K562 (cell line): ENCODE measurements around the gene MMP20. TPM values are rescaled to one million over a fixed set of nuclear protein-coding genes. Genes with fewer than 3 reads are reported as not detected.

Source experiments
- ARID1B ChIP-seq: fragments of 450-650 bp; IDR thresholded peaks from 2 replicates; pipeline ENCODE4 v1.6.1; 2016; ENCODE audit warnings: antibody characterized with exemption, mild to moderate bottlenecking, inconsistent platforms
- ATF1 ChIP-seq, 2 experiments: fragments of 450-650 bp in 1 of 2; IDR thresholded peaks; 2 replicates each; pipeline ENCODE4 v1.6.1; 2016; ENCODE audit warnings: missing compliant biosample characterization in 1 of 2, missing genetic modification characterization in 1 of 2
- BCL6 ChIP-seq: fragments of 250-450 bp; sonication (Bioruptor Pico); IDR thresholded peaks from 2 replicates; pipeline ENCODE4 v1.4.0; 2020
- C11orf30 ChIP-seq: fragments of 450-650 bp; IDR thresholded peaks from 2 replicates; pipeline ENCODE4 v1.6.1; 2016; ENCODE audit warnings: low read depth, mild to moderate bottlenecking
- CEBPB ChIP-seq: fragments of 450-650 bp; IDR thresholded peaks from 2 replicates; pipeline ENCODE4 v1.6.1; 2016; ENCODE audit warnings: missing genetic modification characterization, missing compliant biosample characterization
- EP300 ChIP-seq: IDR thresholded peaks from 2 replicates; pipeline ENCODE4 v1.6.1; 2012; ENCODE audit warnings: low read length, improper control_type of control experiment
- ETV1 ChIP-seq: fragments of 450-650 bp; conservative IDR thresholded peaks from 2 replicates; pipeline ENCODE4 v1.6.1; 2016; ENCODE audit warnings: missing genetic modification characterization, control low read depth, low read depth, missing compliant biosample characterization
- ILK ChIP-seq: fragments of 450-650 bp; IDR thresholded peaks from 2 replicates; pipeline ENCODE4 v1.6.1; 2016; ENCODE audit warnings: missing genetic modification characterization, low read depth, mild to moderate bottlenecking, missing compliant biosample characterization, moderate library complexity, borderline replicate concordance
- PYGO2 ChIP-seq: fragments of 450-650 bp; IDR thresholded peaks from 2 replicates; pipeline ENCODE4 v1.6.1; 2016; ENCODE audit warnings: mild to moderate bottlenecking, missing genetic modification characterization, moderate library complexity, missing compliant biosample characterization
- SETDB1 ChIP-seq: IDR thresholded peaks from one replicate; pipeline ENCODE4 v1.6.1; 2012; ENCODE audit warnings: low read length, control low read depth, inconsistent platforms
- TARDBP ChIP-seq: fragments of 450-650 bp; IDR thresholded peaks from 2 replicates; pipeline ENCODE4 v1.6.1; 2016
- U2AF1 ChIP-seq: fragments of 200-400 bp; formaldehyde crosslinking; optimal IDR thresholded peaks from 2 replicates; pipeline ENCODE3; 2017; ENCODE audit warnings: mild to moderate bottlenecking, low read depth, low read length, moderate library complexity
- ZNF197 ChIP-seq: fragments of 200-800 bp; sonication (Bioruptor generic); IDR thresholded peaks from 2 replicates; pipeline ENCODE4 v1.6.1; 2016; ENCODE audit warnings: low read depth, missing genetic modification characterization, missing compliant biosample characterization
- ZNF263 ChIP-seq: sonication (generic); formaldehyde crosslinking; IDR thresholded peaks from 2 replicates; pipeline ENCODE4 v1.8.0; 2022; ENCODE audit warnings: mild to moderate bottlenecking, missing genetic modification reagents, borderline replicate concordance
- ZNF354B ChIP-seq: fragments of 250-450 bp; sonication (Bioruptor Pico); IDR thresholded peaks from 2 replicates; pipeline ENCODE4 v1.4.0; 2020
- ZNF79 ChIP-seq: fragments of 250-450 bp; sonication (Bioruptor Pico); IDR thresholded peaks from 2 replicates; pipeline ENCODE4 v1.4.0; 2020; ENCODE audit warnings: low read depth, mild to moderate bottlenecking, moderate library complexity
- polyA plus RNA-seq, 8 experiments: library from polyadenylated mRNA; depleted of rRNA in 4 of 8; stranded (reverse) in 5 of 8; unstranded in 3 of 8; fragments of >200 nt; fragmentation: Nextera tagmentation in 2 of 8; fragmentation: Illumina TruSeq in 1 of 8; extraction: Ambion mirVana in 2 of 8; extraction: Trizol in 1 of 8; gene quantifications; 2 replicates each; pipeline versions ENCODE4 v1.2.1 to v1.2.3, GENCODE V29; 2011 to 2014; ENCODE audit warnings: inconsistent platforms in 1 of 8, missing spikeins in 1 of 8
- total RNA-seq, 7 experiments: library from RNA; depleted of rRNA in 6 of 7; stranded (reverse); fragments of >200 nt in 6 of 7; fragmentation: Illumina TruSeq in 2 of 7; extraction: Trizol in 2 of 7; gene quantifications; 2 replicates each; pipeline versions ENCODE4 v1.2.1 to v1.2.3, GENCODE V29; 2011 to 2021; ENCODE audit warnings: low replicate concordance in 1 of 7
- TF ChIP-seq, protein P1 (sequence below): fragments of 250-450 bp; sonication (Bioruptor Pico); IDR thresholded peaks from 2 replicates; pipeline ENCODE4 v1.8.0; 2022; ENCODE audit warnings: moderate library complexity, mild to moderate bottlenecking, inconsistent platforms
- TF ChIP-seq, protein P2 (sequence below), 3 experiments: fragments of 200-800 bp in 1 of 3; sonication (Bioruptor generic) in 1 of 3; sonication (generic) in 1 of 3; formaldehyde crosslinking in 1 of 3; IDR thresholded peaks; 2 replicates each; pipeline versions ENCODE4 v1.6.1 to v1.8.0; 2016 to 2022; ENCODE audit warnings: mild to moderate bottlenecking in 2 of 3, missing compliant biosample characterization in 2 of 3, missing genetic modification characterization in 2 of 3, missing genetic modification reagents in 1 of 3
- TF ChIP-seq, protein P3 (sequence below): fragments of 250-450 bp; sonication (Bioruptor Pico); IDR thresholded peaks from 2 replicates; pipeline ENCODE4 v1.8.0; 2021; ENCODE audit warnings: moderate library complexity, mild to moderate bottlenecking, inconsistent platforms
- TF ChIP-seq, protein P4 (sequence below): fragments of 250-450 bp; sonication (Bioruptor Pico); IDR thresholded peaks from 2 replicates; pipeline ENCODE4 v1.5.0; 2020; ENCODE audit warnings: mild to moderate bottlenecking, borderline replicate concordance
- TF ChIP-seq, protein P5 (sequence below): sonication (generic); formaldehyde crosslinking; IDR thresholded peaks from 2 replicates; pipeline ENCODE4 v1.8.0; 2022; ENCODE audit warnings: missing genetic modification reagents, mild to moderate bottlenecking, borderline replicate concordance

Gene MMP20
- total and polyA plus RNA-seq, 9 of the 15 experiments (the other 6 are each of a cell fraction or from before 2014, with no cell fraction given) = not detected

DNA sequence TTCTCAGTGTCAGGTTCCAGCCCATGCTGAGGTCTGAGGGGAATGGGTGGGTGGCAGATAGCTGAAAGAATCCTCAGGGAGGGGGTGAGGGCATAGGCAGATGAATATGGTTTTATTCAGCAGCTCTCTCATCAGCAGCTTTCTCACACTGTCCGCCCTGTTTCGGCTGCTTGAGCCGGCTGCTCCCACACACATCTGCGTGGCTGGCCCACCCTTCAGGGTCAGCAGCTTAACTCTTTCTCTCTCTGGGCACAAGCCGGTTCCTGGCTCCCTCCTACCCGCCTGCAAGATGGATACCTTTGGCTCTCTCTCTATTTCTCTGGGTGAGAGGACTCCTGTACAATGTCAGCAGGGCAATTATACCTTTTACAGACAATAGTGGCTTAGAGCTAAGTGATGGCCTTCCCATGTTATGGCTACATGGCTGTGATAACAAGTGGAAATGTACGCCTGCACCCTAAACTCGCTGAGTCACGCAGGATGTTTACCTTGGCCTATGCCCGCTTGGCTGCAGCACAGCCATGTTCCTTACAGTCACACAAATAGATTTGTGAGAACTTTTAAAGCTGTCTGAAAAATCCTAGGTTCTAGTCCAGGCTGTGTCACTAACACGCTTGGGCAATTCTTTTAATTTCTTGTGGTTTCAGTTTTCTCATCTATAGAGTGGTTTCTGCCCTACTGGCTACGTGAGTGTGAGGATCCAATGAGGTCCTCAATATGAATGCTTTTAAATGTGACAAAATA is 4.1 kb downstream of the MMP20 start (continued):
- no peak for TF ChIP-seq ZNF263
- TF ChIP-seq SETDB1 = no peak
- TF ChIP-seq, protein P1, sequence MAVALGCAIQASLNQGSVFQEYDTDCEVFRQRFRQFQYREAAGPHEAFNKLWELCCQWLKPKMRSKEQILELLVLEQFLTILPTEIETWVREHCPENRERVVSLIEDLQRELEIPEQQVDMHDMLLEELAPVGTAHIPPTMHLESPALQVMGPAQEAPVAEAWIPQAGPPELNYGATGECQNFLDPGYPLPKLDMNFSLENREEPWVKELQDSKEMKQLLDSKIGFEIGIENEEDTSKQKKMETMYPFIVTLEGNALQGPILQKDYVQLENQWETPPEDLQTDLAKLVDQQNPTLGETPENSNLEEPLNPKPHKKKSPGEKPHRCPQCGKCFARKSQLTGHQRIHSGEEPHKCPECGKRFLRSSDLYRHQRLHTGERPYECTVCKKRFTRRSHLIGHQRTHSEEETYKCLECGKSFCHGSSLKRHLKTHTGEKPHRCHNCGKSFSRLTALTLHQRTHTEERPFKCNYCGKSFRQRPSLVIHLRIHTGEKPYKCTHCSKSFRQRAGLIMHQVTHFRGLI (CRISPR knock-in tag) = peak; percentile 90
- TF ChIP-seq, protein P2, sequence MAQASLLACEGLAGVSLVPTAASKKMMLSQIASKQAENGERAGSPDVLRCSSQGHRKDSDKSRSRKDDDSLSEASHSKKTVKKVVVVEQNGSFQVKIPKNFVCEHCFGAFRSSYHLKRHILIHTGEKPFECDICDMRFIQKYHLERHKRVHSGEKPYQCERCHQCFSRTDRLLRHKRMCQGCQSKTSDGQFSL (CRISPR knock-in tag; IDR thresholded peaks at IDR 0.05) = no peak
- TF ChIP-seq, protein P2 (tag; IDR thresholded peaks at IDR 0.05) = peak in 1 of 2 experiments; percentile 90; a peak in 2 of 4 replicates
- no peak for TF ChIP-seq ATF1 (CRISPR knock-in tag; IDR thresholded peaks at IDR 0.05)
- peak; percentile 47; the same call in 1 of the 2 replicates for TF ChIP-seq ATF1 (tag; IDR thresholded peaks at IDR 0.05)
- TF ChIP-seq, protein P3, sequence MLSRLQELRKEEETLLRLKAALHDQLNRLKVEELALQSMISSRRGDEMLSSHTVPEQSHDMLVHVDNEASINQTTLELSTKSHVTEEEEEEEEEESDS = no peak
- peak; percentile 42; the same call in 1 of the 2 replicates for TF ChIP-seq ARID1B
- no peak for TF ChIP-seq CEBPB (tag)
- TF ChIP-seq ETV1 (tag) = peak; percentile 80
- TF ChIP-seq, protein P4, sequence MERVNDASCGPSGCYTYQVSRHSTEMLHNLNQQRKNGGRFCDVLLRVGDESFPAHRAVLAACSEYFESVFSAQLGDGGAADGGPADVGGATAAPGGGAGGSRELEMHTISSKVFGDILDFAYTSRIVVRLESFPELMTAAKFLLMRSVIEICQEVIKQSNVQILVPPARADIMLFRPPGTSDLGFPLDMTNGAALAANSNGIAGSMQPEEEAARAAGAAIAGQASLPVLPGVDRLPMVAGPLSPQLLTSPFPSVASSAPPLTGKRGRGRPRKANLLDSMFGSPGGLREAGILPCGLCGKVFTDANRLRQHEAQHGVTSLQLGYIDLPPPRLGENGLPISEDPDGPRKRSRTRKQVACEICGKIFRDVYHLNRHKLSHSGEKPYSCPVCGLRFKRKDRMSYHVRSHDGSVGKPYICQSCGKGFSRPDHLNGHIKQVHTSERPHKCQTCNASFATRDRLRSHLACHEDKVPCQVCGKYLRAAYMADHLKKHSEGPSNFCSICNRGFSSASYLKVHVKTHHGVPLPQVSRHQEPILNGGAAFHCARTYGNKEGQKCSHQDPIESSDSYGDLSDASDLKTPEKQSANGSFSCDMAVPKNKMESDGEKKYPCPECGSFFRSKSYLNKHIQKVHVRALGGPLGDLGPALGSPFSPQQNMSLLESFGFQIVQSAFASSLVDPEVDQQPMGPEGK = no peak
- TF ChIP-seq ZNF197 (CRISPR knock-in tag) = peak; percentile 86
- peak; percentile 74; the same call in 1 of the 2 replicates for TF ChIP-seq ZNF354B (CRISPR knock-in tag)
- peak; percentile 89 for TF ChIP-seq PYGO2
- peak; percentile 84 for TF ChIP-seq ILK (tag)
- peak; percentile 79 for TF ChIP-seq C11orf30
- peak; percentile 90 for TF ChIP-seq BCL6
- no peak for TF ChIP-seq U2AF1
- no peak for TF ChIP-seq TARDBP
- peak; percentile 84 for TF ChIP-seq ZNF79
- TF ChIP-seq, protein P5, sequence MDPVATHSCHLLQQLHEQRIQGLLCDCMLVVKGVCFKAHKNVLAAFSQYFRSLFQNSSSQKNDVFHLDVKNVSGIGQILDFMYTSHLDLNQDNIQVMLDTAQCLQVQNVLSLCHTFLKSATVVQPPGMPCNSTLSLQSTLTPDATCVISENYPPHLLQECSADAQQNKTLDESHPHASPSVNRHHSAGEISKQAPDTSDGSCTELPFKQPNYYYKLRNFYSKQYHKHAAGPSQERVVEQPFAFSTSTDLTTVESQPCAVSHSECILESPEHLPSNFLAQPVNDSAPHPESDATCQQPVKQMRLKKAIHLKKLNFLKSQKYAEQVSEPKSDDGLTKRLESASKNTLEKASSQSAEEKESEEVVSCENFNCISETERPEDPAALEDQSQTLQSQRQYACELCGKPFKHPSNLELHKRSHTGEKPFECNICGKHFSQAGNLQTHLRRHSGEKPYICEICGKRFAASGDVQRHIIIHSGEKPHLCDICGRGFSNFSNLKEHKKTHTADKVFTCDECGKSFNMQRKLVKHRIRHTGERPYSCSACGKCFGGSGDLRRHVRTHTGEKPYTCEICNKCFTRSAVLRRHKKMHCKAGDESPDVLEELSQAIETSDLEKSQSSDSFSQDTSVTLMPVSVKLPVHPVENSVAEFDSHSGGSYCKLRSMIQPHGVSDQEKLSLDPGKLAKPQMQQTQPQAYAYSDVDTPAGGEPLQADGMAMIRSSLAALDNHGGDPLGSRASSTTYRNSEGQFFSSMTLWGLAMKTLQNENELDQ (CRISPR knock-in tag) = no peak
- TF ChIP-seq EP300 = no peak; the same call in 1 of the 2 replicates
